Coronary artery (tissue), 2 donors: ENCODE data around the gene TBC1D16.

Experiments used
- DNase-seq: peaks from one replicate; pipeline ENCODE4 v3.0.0-alpha.2; 2017; ENCODE audit warnings: low spot score
- H3K27ac ChIP-seq, 2 donors: fragments of 200-600 bp; sonication (generic); one replicate each; pipeline ENCODE4 v1.5.1; 2016 to 2019
- H3K4me3 ChIP-seq: fragments of 200-600 bp; sonication (generic); 2 replicates; pipeline ENCODE4 v1.5.1; 2016; ENCODE audit warnings: mild to moderate bottlenecking, moderate library complexity
- CTCF ChIP-seq: fragments of 200-600 bp; sonication (generic); IDR thresholded peaks from one replicate; pipeline ENCODE4 v1.5.1; 2019; ENCODE audit warnings: antibody characterized with exemption

The TBC1D16 gene

GRCh38 chr17:79977161-79977631 lies 58.5 kb downstream of the TBC1D16 start:
- DNase-seq, result peak; percentile 54
- TF ChIP-seq CTCF, result no peak
- H3K4me3 ChIP-seq, result no peak overlapping the region
- H3K27ac ChIP-seq, result no peak overlapping the region

GRCh38 chr17:79976451-79976850 lies 59.2 kb downstream of the TBC1D16 start:
- TF ChIP-seq CTCF, result no peak
- no peak for DNase-seq
- no peak overlapping the region for H3K27ac ChIP-seq
- H3K4me3 ChIP-seq, result no peak overlapping the region

GRCh38 chr17:79975498-79976134 lies 60.1 kb downstream of the TBC1D16 start:
- DNase-seq, result peak; percentile 52
- no peak for TF ChIP-seq CTCF
- no peak overlapping the region for H3K27ac ChIP-seq
- H3K4me3 ChIP-seq, result no peak overlapping the region

- peak; percentile 55 for DNase-seq
- no peak for TF ChIP-seq CTCF
Observed at GRCh38 chr17:79974566-79975497, 60.8 kb downstream of the TBC1D16 start.

GRCh38 chr17:79971651-79972050 lies 64.0 kb downstream of the TBC1D16 start:
- Histone ChIP-seq H3K27ac (no peak overlapping the region), H3K4me3 (no peak overlapping the region)
- TF ChIP-seq CTCF, result no peak
- DNase-seq, result peak; percentile 53

More at GRCh38 chr17:79974566-79975497, 60.8 kb downstream of the TBC1D16 start:
- no peak overlapping the region for H3K27ac ChIP-seq
- no peak overlapping the region for H3K4me3 ChIP-seq

GRCh38 chr17:79970576-79971068 lies 65.0 kb downstream of the TBC1D16 start:
- H3K27ac ChIP-seq, result no peak overlapping the region
- no peak for TF ChIP-seq CTCF
- H3K4me3 ChIP-seq, result no peak overlapping the region
- peak; percentile 35 for DNase-seq
